Fibroblast of upper back skin (primary cell): ENCODE measurements around the gene DEXI.

Source experiments
- DNase-seq: peaks from one replicate; pipeline ENCODE4 v3.0.0-alpha.2; 2013

The DEXI gene

DNA sequence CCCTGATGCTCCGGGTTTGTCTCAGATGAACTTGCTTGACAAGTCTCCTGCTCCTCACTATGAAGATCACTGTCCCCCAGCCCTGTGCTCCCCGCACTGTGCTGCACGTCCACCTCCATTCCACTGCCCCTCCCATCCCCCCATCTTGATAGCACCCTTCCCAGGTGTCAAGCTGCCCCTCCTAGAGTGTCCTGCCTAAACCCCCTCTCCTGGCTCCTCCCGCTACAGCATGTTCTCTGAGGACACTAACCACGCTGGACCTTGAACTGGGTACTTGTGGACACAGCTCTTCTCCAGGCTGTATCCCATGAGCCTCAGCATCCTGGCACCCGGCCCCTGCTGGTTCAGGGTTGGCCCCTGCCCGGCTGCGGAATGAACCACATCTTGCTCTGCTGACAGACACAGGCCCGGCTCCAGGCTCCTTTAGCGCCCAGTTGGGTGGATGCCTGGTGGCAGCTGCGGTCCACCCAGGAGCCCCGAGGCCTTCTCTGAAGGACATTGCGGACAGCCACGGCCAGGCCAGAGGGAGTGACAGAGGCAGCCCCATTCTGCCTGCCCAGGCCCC, 18.5 kb downstream of the DEXI start:
- no peak for DNase-seq

DNA sequence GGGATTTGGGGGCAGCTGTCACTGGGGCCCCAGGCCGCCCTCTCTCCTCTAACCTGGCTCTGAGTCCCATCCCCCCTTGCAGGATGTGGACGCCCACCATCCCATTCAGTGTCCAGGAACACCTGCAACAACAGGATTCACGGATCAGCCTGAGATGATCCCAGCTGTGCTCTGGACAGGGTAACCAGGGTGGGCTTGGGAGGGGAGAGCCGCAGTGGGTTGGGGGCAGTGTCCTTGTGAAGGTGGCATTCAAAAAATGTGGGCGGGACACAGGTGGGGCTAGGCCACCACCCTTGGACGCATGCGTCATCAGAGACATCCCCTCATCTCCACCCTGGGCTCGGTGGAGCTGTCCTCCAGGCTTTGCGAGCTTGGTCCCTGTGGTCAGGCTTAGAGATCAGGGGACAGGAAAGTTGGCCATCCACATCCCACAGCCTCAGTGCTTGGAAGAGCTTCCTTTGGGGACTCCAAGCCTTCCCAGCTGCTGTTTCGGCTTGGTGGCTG, 19.1 kb downstream of the DEXI start:
- DNase-seq: no peak

DNA sequence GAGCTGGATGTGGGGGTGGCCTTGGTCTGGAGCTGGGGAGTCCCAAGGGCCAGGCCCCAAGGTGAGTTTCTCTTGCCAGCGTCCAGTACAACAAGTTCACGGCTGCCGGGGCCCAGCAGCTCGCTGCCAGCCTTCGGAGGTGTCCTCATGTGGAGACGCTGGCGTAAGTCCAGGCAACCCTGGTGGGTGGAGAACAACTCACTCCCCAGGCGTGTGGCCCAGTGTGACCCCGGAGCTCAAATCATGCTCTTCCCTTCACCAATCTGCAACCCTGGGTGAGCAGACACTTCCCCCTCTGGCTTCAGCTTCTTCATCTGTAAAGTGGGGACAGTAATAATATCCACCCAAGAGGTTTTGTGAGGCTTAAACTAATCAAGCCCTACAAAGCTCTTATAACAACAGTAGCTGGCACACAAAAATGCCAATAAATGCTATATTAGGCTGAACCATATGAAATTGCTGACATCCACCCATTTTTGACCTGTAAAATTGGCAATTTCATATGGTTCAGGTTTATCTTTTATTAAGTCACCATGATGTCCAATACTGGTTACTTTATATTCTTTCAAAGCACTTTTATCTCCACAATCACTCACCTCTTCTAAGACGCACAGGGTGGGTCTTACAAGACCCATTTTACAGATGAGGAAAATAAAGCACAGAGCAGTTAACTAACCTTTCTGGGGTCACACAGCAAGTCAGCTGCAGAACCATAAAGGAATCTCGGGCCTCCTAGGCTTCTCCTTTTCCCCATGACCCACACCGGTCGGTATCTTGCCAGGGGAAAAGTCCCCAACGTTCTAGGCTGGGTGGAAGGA, 19.7 kb downstream of the DEXI start:
- no peak for DNase-seq

DNA sequence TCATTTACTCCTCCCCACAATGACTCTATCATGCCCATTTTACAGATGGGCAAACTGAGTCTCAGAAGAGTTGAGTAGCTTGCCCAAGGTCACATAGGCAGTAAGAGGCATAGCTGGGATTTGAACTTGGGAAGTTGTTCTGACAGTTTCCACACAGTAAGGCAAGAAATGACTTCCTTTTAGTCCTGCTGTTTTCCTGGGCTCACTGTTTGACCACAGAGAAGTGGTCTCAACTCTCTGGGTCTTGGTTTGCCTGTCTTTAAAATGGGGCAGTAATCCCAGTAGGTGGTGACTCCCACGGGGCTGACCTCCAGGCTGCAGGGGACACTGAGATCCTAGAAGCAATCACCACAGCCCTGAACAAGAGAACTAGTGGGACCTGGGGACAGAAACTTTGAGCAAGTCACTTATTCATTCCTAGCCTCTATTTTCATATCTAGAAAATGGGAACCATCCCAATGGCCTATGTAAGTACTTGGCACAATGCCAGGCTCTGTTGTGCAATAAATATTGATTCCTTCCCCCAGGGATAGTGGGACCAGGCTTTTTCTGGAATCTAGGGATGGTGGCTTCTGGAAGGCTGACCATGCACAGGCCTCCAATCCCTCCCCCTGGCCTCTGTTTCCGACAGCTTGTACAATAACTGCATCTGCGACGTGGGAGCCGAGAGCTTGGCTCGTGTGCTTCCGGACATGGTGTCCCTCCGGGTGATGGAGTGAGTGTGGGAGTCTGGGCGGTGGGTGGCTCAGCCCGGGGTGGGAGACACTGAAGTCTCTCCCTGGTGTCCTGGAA, 20.5 kb downstream of the DEXI start:
- DNase-seq: no peak

GRCh38 chr16:10920726-10921427, 21.4 kb downstream of the DEXI start:
- DNase-seq: no peak

DNA sequence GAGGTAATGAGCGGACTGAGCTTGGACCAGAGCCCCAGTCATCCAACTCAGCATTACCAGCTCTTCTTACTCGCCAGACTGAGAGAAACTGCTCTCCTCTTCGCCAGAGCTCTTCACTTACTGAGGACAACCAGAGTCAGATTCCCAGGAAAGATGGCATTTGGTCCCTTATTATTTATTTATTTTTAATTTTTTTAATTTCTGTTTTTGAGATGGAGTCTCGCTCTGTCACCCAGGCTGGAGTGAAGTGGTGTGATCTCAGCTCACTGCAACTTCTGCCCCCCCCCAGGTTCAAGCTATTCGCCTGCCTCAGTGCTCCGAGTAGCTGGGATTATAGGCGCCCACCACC, 23.3 kb downstream of the DEXI start:
- DNase-seq: no peak

GRCh38 chr16:10918294-10919002, 23.8 kb downstream of the DEXI start:
- peak; percentile 90 for DNase-seq

GRCh38 chr16:10916534-10916933, 25.7 kb downstream of the DEXI start:
- DNase-seq: no peak

DNA sequence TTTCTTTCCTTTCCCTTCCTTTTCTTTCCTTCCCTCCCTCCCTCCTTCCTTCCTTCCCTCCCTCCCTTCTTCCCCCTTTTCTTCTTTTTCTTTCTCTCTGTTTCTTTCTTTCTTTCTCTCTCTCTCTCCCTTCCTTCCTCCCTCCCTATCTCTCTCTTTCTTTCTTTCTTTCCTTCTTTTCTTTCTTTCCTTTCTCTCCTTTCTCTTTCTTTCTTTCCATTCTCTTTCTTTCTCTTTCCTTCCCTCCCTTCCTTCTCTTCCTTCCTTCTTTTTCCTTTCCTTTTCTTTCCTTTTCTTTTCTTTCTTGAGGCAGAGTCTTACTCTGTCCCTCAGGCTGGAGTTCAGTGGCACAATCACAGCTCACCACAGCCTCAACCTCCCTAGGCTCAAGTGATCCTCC, 31.0 kb downstream of the DEXI start:
- no peak for DNase-seq

DNA sequence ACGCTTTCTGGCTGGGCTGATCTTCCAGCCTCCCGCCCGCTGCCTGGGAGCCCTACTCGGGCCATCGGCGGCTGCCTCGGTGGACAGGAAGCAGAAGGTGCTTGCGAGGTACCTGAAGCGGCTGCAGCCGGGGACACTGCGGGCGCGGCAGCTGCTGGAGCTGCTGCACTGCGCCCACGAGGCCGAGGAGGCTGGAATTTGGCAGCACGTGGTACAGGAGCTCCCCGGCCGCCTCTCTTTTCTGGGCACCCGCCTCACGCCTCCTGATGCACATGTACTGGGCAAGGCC, 34.6 kb downstream of the DEXI start:
- no peak for DNase-seq

DNA sequence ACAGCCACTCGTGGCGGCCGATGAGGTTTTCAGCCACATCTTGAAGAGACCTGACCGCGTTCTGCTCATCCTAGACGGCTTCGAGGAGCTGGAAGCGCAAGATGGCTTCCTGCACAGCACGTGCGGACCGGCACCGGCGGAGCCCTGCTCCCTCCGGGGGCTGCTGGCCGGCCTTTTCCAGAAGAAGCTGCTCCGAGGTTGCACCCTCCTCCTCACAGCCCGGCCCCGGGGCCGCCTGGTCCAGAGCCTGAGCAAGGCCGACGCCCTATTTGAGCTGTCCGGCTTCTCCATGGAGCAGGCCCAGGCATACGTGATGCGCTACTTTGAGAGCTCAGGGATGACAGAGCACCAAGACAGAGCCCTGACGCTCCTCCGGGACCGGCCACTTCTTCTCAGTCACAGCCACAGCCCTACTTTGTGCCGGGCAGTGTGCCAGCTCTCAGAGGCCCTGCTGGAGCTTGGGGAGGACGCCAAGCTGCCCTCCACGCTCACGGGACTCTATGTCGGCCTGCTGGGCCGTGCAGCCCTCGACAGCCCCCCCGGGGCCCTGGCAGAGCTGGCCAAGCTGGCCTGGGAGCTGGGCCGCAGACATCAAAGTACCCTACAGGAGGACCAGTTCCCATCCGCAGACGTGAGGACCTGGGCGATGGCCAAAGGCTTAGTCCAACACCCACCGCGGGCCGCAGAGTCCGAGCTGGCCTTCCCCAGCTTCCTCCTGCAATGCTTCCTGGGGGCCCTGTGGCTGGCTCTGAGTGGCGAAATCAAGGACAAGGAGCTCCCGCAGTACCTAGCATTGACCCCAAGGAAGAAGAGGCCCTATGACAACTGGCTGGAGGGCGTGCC, 35.1 kb downstream of the DEXI start:
- no peak for DNase-seq

GRCh38 chr16:10906482-10906881, 35.8 kb downstream of the DEXI start:
- no peak for DNase-seq

DNA sequence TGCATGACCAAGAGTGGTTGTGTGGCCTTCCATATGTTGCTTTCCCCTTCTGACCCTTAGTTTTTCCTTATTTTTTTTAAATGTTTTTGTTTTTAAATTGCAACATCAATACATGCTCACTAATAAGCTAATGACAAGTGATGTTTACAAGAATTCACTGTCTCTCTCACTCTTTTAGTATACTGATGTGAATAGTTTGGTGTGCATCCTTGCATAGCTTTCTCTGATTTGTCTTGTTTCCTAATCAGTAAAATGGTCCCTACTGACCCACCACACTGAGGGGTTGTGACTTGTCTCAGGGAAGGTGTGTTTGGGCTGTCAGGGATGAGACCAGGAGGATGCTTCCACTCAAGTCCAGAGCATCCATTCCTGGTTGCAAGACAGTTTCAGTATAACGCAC, 39.3 kb downstream of the DEXI start:
- DNase-seq: no peak

GRCh38 chr16:10897134-10897533, 45.1 kb downstream of the DEXI start:
- DNase-seq: no peak

DNA sequence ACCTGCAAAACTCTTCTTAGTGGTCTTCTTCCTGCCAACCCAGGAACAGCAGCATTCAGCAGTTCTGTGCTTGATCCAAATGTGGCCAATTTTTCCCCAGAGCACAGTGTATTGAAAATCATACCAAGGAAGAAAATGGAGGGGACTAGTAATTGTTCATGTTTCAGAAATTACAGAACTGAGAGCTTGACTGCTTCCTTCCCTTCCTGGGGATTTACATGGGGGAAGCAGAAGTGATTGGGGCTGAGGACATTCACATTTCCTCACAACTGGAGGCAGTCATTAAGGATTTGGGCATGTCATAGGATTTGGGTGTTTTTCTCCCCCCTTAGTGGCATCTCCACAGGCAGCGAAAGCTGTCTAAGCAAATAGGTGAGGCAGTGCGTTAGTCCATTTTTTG, 45.5 kb downstream of the DEXI start:
- no peak for DNase-seq

GRCh38 chr16:10896165-10896564, 46.1 kb downstream of the DEXI start:
- no peak for DNase-seq

DNA sequence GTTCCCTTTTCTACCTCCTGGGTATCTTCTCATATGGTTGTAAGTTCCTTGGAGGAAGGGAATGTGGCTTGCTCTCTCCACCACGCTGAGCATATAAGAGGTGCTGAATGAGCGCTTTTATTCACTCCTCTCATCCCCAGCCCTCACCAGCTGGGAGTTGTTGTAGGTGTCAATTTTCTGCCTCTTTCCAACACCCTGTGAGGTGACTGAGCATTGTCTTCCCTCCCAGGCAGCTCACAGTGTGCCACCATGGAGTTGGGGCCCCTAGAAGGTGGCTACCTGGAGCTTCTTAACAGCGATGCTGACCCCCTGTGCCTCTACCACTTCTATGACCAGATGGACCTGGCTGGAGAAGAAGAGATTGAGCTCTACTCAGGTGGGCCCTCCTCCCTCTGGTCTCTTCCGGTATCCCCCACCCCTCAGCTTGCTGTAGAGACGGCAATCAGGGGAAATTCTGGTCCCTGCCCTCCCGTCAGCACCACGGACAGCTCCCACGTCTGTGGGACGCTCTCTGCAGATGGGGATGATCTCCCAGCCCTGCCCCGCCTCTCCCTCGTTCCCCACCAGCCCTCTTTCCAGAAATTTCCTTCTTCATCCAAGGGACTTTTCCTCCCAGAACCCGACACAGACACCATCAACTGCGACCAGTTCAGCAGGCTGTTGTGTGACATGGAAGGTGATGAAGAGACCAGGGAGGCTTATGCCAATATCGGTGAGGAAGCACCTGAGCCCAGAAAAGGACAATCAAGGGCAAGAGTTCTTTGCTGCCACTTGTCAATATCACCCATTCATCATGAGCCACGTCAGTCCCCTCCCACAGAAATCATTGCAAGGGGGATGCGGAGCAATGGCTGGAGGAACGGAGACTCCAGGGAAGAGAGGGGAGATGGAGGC, 47.0 kb downstream of the DEXI start:
- peak; percentile 54 for DNase-seq

GRCh38 chr16:10892782-10893318, 49.4 kb downstream of the DEXI start:
- DNase-seq: no peak

DNA sequence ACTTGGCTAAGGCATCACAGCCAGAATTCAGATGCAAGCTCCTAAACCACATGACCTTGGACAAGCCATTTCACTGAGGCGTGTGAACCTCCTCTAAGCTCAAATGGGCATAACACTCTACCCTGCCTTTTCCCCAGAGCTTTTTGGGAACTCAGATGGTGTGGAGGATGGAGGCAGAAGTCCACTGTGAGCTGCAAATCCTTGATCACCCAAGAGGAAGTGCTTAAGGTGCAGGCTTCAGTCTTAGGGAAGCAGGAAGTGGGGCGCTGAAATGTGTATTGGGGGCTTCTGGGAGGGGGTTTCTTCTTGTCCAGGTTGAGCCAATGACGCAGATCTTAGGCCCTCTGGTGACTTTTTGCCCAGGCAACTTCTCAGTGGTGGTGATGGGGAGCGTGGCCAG, 52.4 kb downstream of the DEXI start:
- DNase-seq: no peak

GRCh38 chr16:10888320-10888937, 53.8 kb downstream of the DEXI start:
- no peak for DNase-seq
